SK-N-SH treated with all-trans-retinoic acid at 6 μM for 48 hours (cell line): ENCODE measurements around the gene RAB11FIP4.

Source experiments
- ATAC-seq: fragments of 200-7000 bp; cut with Tn5 transposase; 3 replicates; pipeline ENCODE4 v1.9.1; 2020; ENCODE audit warnings: mild to moderate bottlenecking, moderate library complexity
- ARNTL ChIP-seq: fragments of 450-650 bp; formaldehyde crosslinking; IDR thresholded peaks from 2 replicates; pipeline ENCODE4 v1.5.0; 2020; ENCODE audit warnings: low read depth, mild to moderate bottlenecking, moderate library complexity, borderline replicate concordance
- BACH2 ChIP-seq: fragments of 250-450 bp; sonication (Bioruptor Pico); IDR thresholded peaks from 2 replicates; pipeline ENCODE4 v1.9.0; 2021; ENCODE audit warnings: mild to moderate bottlenecking, borderline replicate concordance
- ESRRG ChIP-seq: fragments of 250-450 bp; sonication (Bioruptor Pico); IDR thresholded peaks from 2 replicates; pipeline ENCODE4 v1.6.1; 2021; ENCODE audit warnings: mild to moderate bottlenecking
- GLIS3 ChIP-seq: fragments of 250-450 bp; sonication (Bioruptor Pico); IDR thresholded peaks from 2 replicates; pipeline ENCODE4 v1.5.0; 2020; ENCODE audit warnings: mild to moderate bottlenecking, moderate library complexity
- ISL1 ChIP-seq: fragments of 250-450 bp; sonication (Bioruptor Pico); IDR thresholded peaks from 2 replicates; pipeline ENCODE4 v2.1.2; 2022; ENCODE audit warnings: mild to moderate bottlenecking, moderate library complexity
- OSR1 ChIP-seq: fragments of 250-450 bp; sonication (Bioruptor Pico); IDR thresholded peaks from 2 replicates; pipeline ENCODE4 v1.8.0; 2022; ENCODE audit warnings: moderate library complexity, mild to moderate bottlenecking, inconsistent platforms
- PATZ1 ChIP-seq: fragments of 250-450 bp; sonication (Bioruptor Pico); IDR thresholded peaks from 2 replicates; pipeline ENCODE4 v1.8.0; 2020; ENCODE audit warnings: mild to moderate bottlenecking, moderate library complexity, borderline replicate concordance
- POU6F1 ChIP-seq: fragments of 250-450 bp; sonication (Bioruptor Pico); IDR thresholded peaks from 2 replicates; pipeline ENCODE4 v1.8.0; 2021; ENCODE audit warnings: low read depth, mild to moderate bottlenecking, moderate library complexity, borderline replicate concordance
- PPARA ChIP-seq: fragments of 250-450 bp; sonication (Bioruptor Pico); IDR thresholded peaks from 2 replicates; pipeline ENCODE4 v1.5.0; 2020; ENCODE audit warnings: mild to moderate bottlenecking, borderline replicate concordance
- RARB ChIP-seq: fragments of 250-450 bp; sonication (Bioruptor Pico); IDR thresholded peaks from 2 replicates; pipeline ENCODE4 v1.8.0; 2021; ENCODE audit warnings: mild to moderate bottlenecking, moderate library complexity
- SNAI2 ChIP-seq: fragments of 250-450 bp; sonication (Bioruptor Pico); IDR thresholded peaks from 2 replicates; pipeline ENCODE4 v1.5.0; 2020; ENCODE audit warnings: mild to moderate bottlenecking, moderate library complexity
- TCF4 ChIP-seq: fragments of 250-450 bp; sonication (Bioruptor Pico); IDR thresholded peaks from 2 replicates; pipeline ENCODE4 v1.8.0; 2021; ENCODE audit warnings: mild to moderate bottlenecking, moderate library complexity, borderline replicate concordance
- TOX ChIP-seq: fragments of 250-450 bp; sonication (Bioruptor Pico); IDR thresholded peaks from 2 replicates; pipeline ENCODE4 v1.8.0; 2021; ENCODE audit warnings: mild to moderate bottlenecking, moderate library complexity, borderline replicate concordance
- ZFP3 ChIP-seq: fragments of 250-450 bp; sonication (Bioruptor Pico); IDR thresholded peaks from 2 replicates; pipeline ENCODE4 v1.5.0; 2020; ENCODE audit warnings: mild to moderate bottlenecking, moderate library complexity
- ZFP30 ChIP-seq: fragments of 450-650 bp; formaldehyde crosslinking; IDR thresholded peaks from 2 replicates; pipeline ENCODE4 v1.5.0; 2022; ENCODE audit warnings: mild to moderate bottlenecking, moderate library complexity
- ZNF565 ChIP-seq: fragments of 450-650 bp; formaldehyde crosslinking; conservative IDR thresholded peaks from 2 replicates; pipeline ENCODE4 v1.5.0; 2020; ENCODE audit warnings: low read depth, mild to moderate bottlenecking, moderate library complexity
- ZNF70 ChIP-seq: fragments of 450-650 bp; formaldehyde crosslinking; IDR thresholded peaks from 2 replicates; pipeline ENCODE4 v1.5.0; 2020; ENCODE audit warnings: mild to moderate bottlenecking, moderate library complexity
- ZNF8 ChIP-seq: fragments of 450-650 bp; formaldehyde crosslinking; IDR thresholded peaks from 2 replicates; pipeline ENCODE4 v1.5.0; 2020; ENCODE audit warnings: mild to moderate bottlenecking, moderate library complexity
- TF ChIP-seq, protein P1 (sequence below): fragments of 250-450 bp; sonication (Bioruptor Pico); IDR thresholded peaks from 2 replicates; pipeline ENCODE4 v1.5.0; 2020; ENCODE audit warnings: mild to moderate bottlenecking, moderate library complexity

The RAB11FIP4 gene

GRCh38 chr17:31486351-31487062 lies 95.0 kb downstream of the RAB11FIP4 start (continued):
- no peak for TF ChIP-seq TOX (CRISPR knock-in tag)
- TF ChIP-seq ESRRG (CRISPR knock-in tag): no peak
- no peak for TF ChIP-seq PATZ1 (CRISPR knock-in tag)
- no peak for TF ChIP-seq BACH2
- TF ChIP-seq PPARA: no peak
- no peak for TF ChIP-seq GLIS3

DNA sequence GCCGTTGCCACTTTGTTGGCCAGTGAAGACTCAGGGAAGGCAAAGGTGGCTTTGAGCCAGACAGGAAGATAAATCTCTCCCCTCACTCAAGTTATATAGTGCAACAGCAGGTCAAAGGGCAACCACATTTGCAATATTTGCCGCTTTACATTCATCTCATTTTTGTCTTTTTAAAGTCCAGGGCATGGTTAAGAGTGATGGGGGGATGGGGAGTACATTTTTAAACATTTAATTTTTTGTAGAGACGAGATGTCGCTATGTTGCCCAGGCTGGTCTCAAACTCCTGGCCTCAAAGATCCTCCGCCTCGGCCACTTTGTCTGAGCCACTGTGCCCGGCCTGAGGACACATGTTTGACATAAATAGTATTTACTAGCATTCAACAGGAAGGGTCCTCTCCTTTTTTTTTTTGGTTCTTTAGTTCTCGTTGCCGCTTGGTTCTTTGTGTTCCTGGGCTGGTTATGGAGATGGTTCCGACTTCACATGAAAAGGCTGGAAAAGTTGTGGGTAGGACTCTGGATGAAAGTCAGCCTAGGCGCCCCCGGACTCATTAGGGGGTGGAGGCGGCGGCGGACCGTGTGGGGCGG lies 95.7 kb downstream of the RAB11FIP4 start:
- no peak for ATAC-seq
- TF ChIP-seq GLIS3: no peak
- TF ChIP-seq RARB: no peak
- no peak for TF ChIP-seq ZFP3 (CRISPR knock-in tag)
- no peak for TF ChIP-seq TOX (CRISPR knock-in tag)
- no peak for TF ChIP-seq ZNF8 (CRISPR knock-in tag)
- no peak for TF ChIP-seq ZFP30 (CRISPR knock-in tag)
- no peak for TF ChIP-seq ARNTL (CRISPR knock-in tag)
- no peak for TF ChIP-seq BACH2
- no peak for TF ChIP-seq ISL1 (CRISPR knock-in tag)
- TF ChIP-seq, all 23 proteins: peak for 0

DNA sequence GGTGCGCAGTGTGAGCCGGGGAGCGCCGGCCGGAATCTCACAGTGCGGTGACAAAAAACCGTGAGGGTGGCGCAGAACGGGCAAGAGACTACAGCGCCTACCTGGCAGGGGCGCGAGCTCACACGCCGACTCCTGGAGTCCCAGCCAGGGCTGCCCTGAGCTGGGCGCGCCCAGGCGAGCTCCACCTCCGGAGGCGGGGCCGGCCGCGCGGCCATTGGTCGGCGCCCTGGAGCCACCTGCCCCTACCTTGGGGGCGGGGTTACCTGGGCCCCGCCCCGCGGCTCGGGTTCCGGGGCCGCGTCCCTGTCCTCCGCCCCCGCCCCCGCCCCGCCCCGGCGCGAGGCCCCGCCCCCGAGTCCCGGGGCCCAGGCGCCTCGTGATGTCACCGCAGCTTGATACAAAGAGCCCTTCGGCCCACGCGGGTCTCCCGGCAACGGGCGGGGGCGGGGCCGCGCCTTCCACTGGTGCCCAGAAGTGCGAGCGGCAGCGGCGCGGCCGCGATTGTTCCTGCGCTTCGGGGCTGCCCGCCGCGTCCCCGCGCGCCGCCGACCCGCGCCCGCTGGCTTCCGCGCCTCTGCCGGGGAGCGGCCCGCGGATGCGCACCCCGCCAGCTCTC lies 96.3 kb downstream of the RAB11FIP4 start:
- TF ChIP-seq SNAI2 (CRISPR knock-in tag) (no peak), OSR1 (CRISPR knock-in tag) (no peak), POU6F1 (no peak), GLIS3 (no peak), ISL1 (CRISPR knock-in tag) (no peak)
- ATAC-seq: peak; percentile 79

- ATAC-seq: peak; percentile 15
- TF ChIP-seq ZNF70: no peak
- TF ChIP-seq ZNF565 (CRISPR knock-in tag): no peak
- TF ChIP-seq PATZ1 (CRISPR knock-in tag): no peak
- no peak for TF ChIP-seq RARB
- no peak for TF ChIP-seq TCF4 (CRISPR knock-in tag)
Observed at GRCh38 chr17:31488264-31488981, 96.9 kb downstream of the RAB11FIP4 start.

DNA sequence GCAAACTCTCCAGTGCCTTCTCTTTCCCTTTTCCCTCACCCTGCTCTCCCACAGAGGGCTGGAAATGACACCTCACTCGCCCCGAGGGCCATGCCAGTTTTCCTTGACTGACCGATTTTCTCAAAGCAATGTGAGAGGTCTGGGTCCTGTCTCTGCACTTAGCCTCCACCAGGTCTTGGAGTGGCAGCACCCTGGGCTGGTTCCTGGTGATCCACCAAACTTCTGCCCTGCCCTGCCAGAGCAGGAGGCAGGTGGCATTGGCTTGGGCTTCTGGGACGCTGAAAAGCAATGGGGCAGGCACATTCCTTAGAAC lies 97.5 kb downstream of the RAB11FIP4 start:
- TF ChIP-seq BACH2 (no peak), PATZ1 (CRISPR knock-in tag) (no peak), TOX (CRISPR knock-in tag) (no peak), OSR1 (CRISPR knock-in tag) (no peak), PPARA (no peak), ZFP3 (CRISPR knock-in tag) (no peak), TCF4 (CRISPR knock-in tag) (no peak)
- TF ChIP-seq, protein P1, sequence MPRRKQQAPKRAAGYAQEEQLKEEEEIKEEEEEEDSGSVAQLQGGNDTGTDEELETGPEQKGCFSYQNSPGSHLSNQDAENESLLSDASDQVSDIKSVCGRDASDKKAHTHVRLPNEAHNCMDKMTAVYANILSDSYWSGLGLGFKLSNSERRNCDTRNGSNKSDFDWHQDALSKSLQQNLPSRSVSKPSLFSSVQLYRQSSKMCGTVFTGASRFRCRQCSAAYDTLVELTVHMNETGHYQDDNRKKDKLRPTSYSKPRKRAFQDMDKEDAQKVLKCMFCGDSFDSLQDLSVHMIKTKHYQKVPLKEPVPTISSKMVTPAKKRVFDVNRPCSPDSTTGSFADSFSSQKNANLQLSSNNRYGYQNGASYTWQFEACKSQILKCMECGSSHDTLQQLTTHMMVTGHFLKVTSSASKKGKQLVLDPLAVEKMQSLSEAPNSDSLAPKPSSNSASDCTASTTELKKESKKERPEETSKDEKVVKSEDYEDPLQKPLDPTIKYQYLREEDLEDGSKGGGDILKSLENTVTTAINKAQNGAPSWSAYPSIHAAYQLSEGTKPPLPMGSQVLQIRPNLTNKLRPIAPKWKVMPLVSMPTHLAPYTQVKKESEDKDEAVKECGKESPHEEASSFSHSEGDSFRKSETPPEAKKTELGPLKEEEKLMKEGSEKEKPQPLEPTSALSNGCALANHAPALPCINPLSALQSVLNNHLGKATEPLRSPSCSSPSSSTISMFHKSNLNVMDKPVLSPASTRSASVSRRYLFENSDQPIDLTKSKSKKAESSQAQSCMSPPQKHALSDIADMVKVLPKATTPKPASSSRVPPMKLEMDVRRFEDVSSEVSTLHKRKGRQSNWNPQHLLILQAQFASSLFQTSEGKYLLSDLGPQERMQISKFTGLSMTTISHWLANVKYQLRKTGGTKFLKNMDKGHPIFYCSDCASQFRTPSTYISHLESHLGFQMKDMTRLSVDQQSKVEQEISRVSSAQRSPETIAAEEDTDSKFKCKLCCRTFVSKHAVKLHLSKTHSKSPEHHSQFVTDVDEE: no peak

More for the DNA sequence above, 97.5 kb downstream of the RAB11FIP4 start:
- ATAC-seq: peak; percentile 11; the same call in 1 of the 3 replicates
